Trophoblast cell (in vitro differentiated cells and primary cell): ENCODE results near the gene WDR72.

ENCODE experiments used
- DNase-seq, 2 donors: peaks; one replicate each; pipeline ENCODE4 v3.0.0-alpha.2; 2016
- H2AFZ ChIP-seq: 2 replicates; pipeline ENCODE4 v1.6.1; 2013; ENCODE audit warnings: low read length, moderate library complexity, mild to moderate bottlenecking; ENCODE audit not compliant: insufficient read depth, poor library complexity
- H2AK5ac ChIP-seq: 2 replicates; pipeline ENCODE4 v1.6.1; 2013; ENCODE audit warnings: mild to moderate bottlenecking, low read length
- H2BK120ac ChIP-seq: 2 replicates; pipeline ENCODE4 v1.6.1; 2013; ENCODE audit warnings: low read length, mild to moderate bottlenecking, moderate library complexity; ENCODE audit not compliant: insufficient read depth, poor library complexity
- H2BK12ac ChIP-seq: 2 replicates; pipeline ENCODE4 v1.6.1; 2013; ENCODE audit warnings: mild to moderate bottlenecking, low read length, moderate library complexity
- H2BK5ac ChIP-seq: 2 replicates; pipeline ENCODE4 v1.6.1; 2013; ENCODE audit warnings: low read length, low read depth, moderate library complexity, mild to moderate bottlenecking; ENCODE audit not compliant: poor library complexity
- H3K14ac ChIP-seq: 2 replicates; pipeline ENCODE4 v1.6.1; 2013; ENCODE audit warnings: mild to moderate bottlenecking, low read length
- H3K18ac ChIP-seq: 2 replicates; pipeline ENCODE4 v1.6.1; 2013; ENCODE audit warnings: mild to moderate bottlenecking, low read length
- H3K23ac ChIP-seq: 2 replicates; pipeline ENCODE4 v1.6.1; 2013; ENCODE audit warnings: low read length
- H3K27ac ChIP-seq: 2 replicates; pipeline ENCODE4 v1.5.1; 2013; ENCODE audit warnings: low read depth, mild to moderate bottlenecking, inconsistent platforms, low read length, moderate library complexity
- H3K27me3 ChIP-seq: 2 replicates; pipeline ENCODE4 v1.6.1; 2013; ENCODE audit warnings: inconsistent platforms, mild to moderate bottlenecking, low read length, moderate library complexity; ENCODE audit not compliant: insufficient read depth
- H3K36me3 ChIP-seq, 2 experiments: 1 replicate in 1 of 2; 2 replicates in 1 of 2; pipeline ENCODE4 v1.6.1; 2013; ENCODE audit warnings: low read length in 2 of 2, mild to moderate bottlenecking in 2 of 2, moderate library complexity in 1 of 2; ENCODE audit not compliant: insufficient read depth in 2 of 2, control insufficient read depth in 1 of 2
- H3K4ac ChIP-seq: 2 replicates; pipeline ENCODE4 v1.6.1; 2013; ENCODE audit warnings: low read depth, mild to moderate bottlenecking, low read length, moderate library complexity
- H3K4me1 ChIP-seq, 2 experiments: 1 replicate in 1 of 2; 2 replicates in 1 of 2; pipeline ENCODE4 v1.6.1; 2013; ENCODE audit warnings: low read length in 2 of 2, mild to moderate bottlenecking in 2 of 2, moderate library complexity in 1 of 2; ENCODE audit not compliant: insufficient read depth in 2 of 2, control insufficient read depth in 1 of 2
- H3K4me2 ChIP-seq: 2 replicates; pipeline ENCODE4 v1.6.1; 2013; ENCODE audit warnings: inconsistent platforms, mild to moderate bottlenecking, low read length, moderate library complexity
- H3K4me3 ChIP-seq: 2 replicates; pipeline ENCODE4 v1.5.1; 2013; ENCODE audit warnings: mild to moderate bottlenecking, low read depth, low read length, inconsistent platforms
- H3K79me1 ChIP-seq: one replicate; pipeline ENCODE4 v1.6.1; 2013; ENCODE audit warnings: low read length
- H3K79me2 ChIP-seq: 2 replicates; pipeline ENCODE4 v1.6.1; 2013; ENCODE audit warnings: low read length, mild to moderate bottlenecking; ENCODE audit not compliant: control insufficient read depth, insufficient read depth, poor library complexity
- H3K9ac ChIP-seq: 2 replicates; pipeline ENCODE4 v1.6.1; 2013; ENCODE audit warnings: mild to moderate bottlenecking, low read length
- H3K9me3 ChIP-seq: 2 replicates; pipeline ENCODE4 v1.6.1; 2013; ENCODE audit warnings: low read depth, mild to moderate bottlenecking, control low read depth, inconsistent platforms, low read length; ENCODE audit not compliant: insufficient read depth
- H4K12ac ChIP-seq: 2 replicates; pipeline ENCODE4 v1.6.1; 2013; ENCODE audit warnings: low read depth, mild to moderate bottlenecking, low read length, moderate library complexity
- H4K8ac ChIP-seq: 2 replicates; pipeline ENCODE4 v1.6.1; 2013; ENCODE audit warnings: low read depth, mild to moderate bottlenecking, low read length, moderate library complexity
- H4K91ac ChIP-seq: one replicate; pipeline ENCODE4 v1.6.1; 2013; ENCODE audit warnings: low read depth, mild to moderate bottlenecking, low read length, moderate library complexity
- WGBS: extraction: QIAGEN DNeasy Blood & Tissue Kit; methylation state at CpG from one replicate; pipeline ENCODE4 v1.1.7; 2013; ENCODE audit warnings: missing lambda C conversion rate; ENCODE audit not compliant: insufficient read length, insufficient coverage; ENCODE audit errors: extremely low coverage; 5-methylcytosine and 5-hydroxymethylcytosine counted together

WDR72 gene

GRCh38 chr15:53588773-53589172 is 170.7 kb downstream of the WDR72 start:
- Histone ChIP-seq H3K27me3 (no peaks in the 10 kb centered on the region), H3K14ac (no peak overlapping the region), H2BK5ac (no peak overlapping the region), H2BK12ac (no peak overlapping the region), H3K4me3 (no peak overlapping the region), H3K27ac (no peak overlapping the region), H3K4ac (no peak overlapping the region), H3K9me3 (no peaks in the 10 kb centered on the region), H3K79me1 (no peaks in the 10 kb centered on the region), H3K23ac (no peak overlapping the region), H3K4me1 (no peaks in the 10 kb centered on the region), H2BK120ac (no peak overlapping the region), H3K9ac (no peak overlapping the region), H3K4me2 (no peak overlapping the region), H2AFZ (no peak overlapping the region), H2AK5ac (no peak overlapping the region), H3K79me2 (no peaks in the 10 kb centered on the region), H3K18ac (no peak overlapping the region), H4K12ac (no peak overlapping the region), H4K8ac (no peak overlapping the region), H4K91ac (no peak overlapping the region), H3K36me3 (no peaks in the 10 kb centered on the region)
- no CpG with 5 or more reads among the region's 1 CpG for WGBS
- peak; percentile 5 to 15 for DNase-seq

- Histone ChIP-seq H3K14ac (no peak overlapping the region), H2AK5ac (no peak overlapping the region), H3K27me3 (no peaks in the 10 kb centered on the region), H3K18ac (no peak overlapping the region), H2AFZ (no peak overlapping the region), H3K4me3 (no peak overlapping the region), H3K27ac (no peak overlapping the region), H3K4me2 (no peak overlapping the region), H3K23ac (no peak overlapping the region), H4K91ac (no peak overlapping the region), H2BK12ac (no peak overlapping the region), H4K8ac (no peak overlapping the region), H4K12ac (no peak overlapping the region), H3K79me1 (no peaks in the 10 kb centered on the region), H3K36me3 (no peaks in the 10 kb centered on the region), H3K79me2 (no peaks in the 10 kb centered on the region), H3K4ac (no peak overlapping the region), H2BK5ac (no peak overlapping the region), H3K9me3 (no peaks in the 10 kb centered on the region), H3K4me1 (no peaks in the 10 kb centered on the region), H3K9ac (no peak overlapping the region), H2BK120ac (no peak overlapping the region)
- peak in 1 of 2 donors; percentile 23 for DNase-seq
- WGBS = no CpG with 5 or more reads among the region's 3 CpGs
Observed at GRCh38 chr15:53586799-53587198, 172.7 kb downstream of the WDR72 start.

GRCh38 chr15:53581513-53581912 is 177.9 kb downstream of the WDR72 start:
- H3K27ac ChIP-seq = no peak overlapping the region
- no peak overlapping the region for H3K4me3 ChIP-seq
- no peak overlapping the region for H4K8ac ChIP-seq
- no peaks in the 10 kb centered on the region for H3K79me2 ChIP-seq
- no peak overlapping the region for H2BK120ac ChIP-seq
- no CpG with 5 or more reads among the region's 1 CpG for WGBS
- no peak overlapping the region for H2AK5ac ChIP-seq
- H4K91ac ChIP-seq = no peak overlapping the region
- DNase-seq = no peak
- H3K4ac ChIP-seq = no peak overlapping the region
- no peaks in the 10 kb centered on the region for H3K36me3 ChIP-seq
- no peaks in the 10 kb centered on the region for H3K9me3 ChIP-seq
- no peak overlapping the region for H4K12ac ChIP-seq
- H3K27me3 ChIP-seq = no peaks in the 10 kb centered on the region
- H3K14ac ChIP-seq = no peak overlapping the region
- H2BK5ac ChIP-seq = no peak overlapping the region
- no peak overlapping the region for H3K23ac ChIP-seq
- H2AFZ ChIP-seq = no peak overlapping the region
- H3K4me1 ChIP-seq = no peaks in the 10 kb centered on the region
- H3K79me1 ChIP-seq = no peaks in the 10 kb centered on the region
- H3K18ac ChIP-seq = no peak overlapping the region
- no peak overlapping the region for H2BK12ac ChIP-seq
- no peak overlapping the region for H3K9ac ChIP-seq
- no peak overlapping the region for H3K4me2 ChIP-seq

- no peak overlapping the region for H3K18ac ChIP-seq
- no peaks in the 10 kb centered on the region for H3K79me2 ChIP-seq
- no peak overlapping the region for H3K4ac ChIP-seq
- no peak overlapping the region for H2BK12ac ChIP-seq
- no peak overlapping the region for H2AFZ ChIP-seq
- H3K9ac ChIP-seq = no peak overlapping the region
- H3K4me2 ChIP-seq = no peak overlapping the region
- no peak overlapping the region for H2BK5ac ChIP-seq
- DNase-seq = no peak
- H3K27me3 ChIP-seq = no peaks in the 10 kb centered on the region
- no peak overlapping the region for H3K23ac ChIP-seq
- H4K91ac ChIP-seq = no peak overlapping the region
- no CpG with 5 or more reads among the region's 3 CpGs for WGBS
- H2BK120ac ChIP-seq = no peak overlapping the region
- no peak overlapping the region for H3K27ac ChIP-seq
- H3K9me3 ChIP-seq = no peaks in the 10 kb centered on the region
- H3K14ac ChIP-seq = no peak overlapping the region
- no peak overlapping the region for H3K4me3 ChIP-seq
- no peak overlapping the region for H2AK5ac ChIP-seq
- no peaks in the 10 kb centered on the region for H3K79me1 ChIP-seq
- H3K4me1 ChIP-seq = no peaks in the 10 kb centered on the region
- no peaks in the 10 kb centered on the region for H3K36me3 ChIP-seq
- no peak overlapping the region for H4K8ac ChIP-seq
- no peak overlapping the region for H4K12ac ChIP-seq
Observed at GRCh38 chr15:53580366-53580765, 179.1 kb downstream of the WDR72 start.
